DMS 273 treated with DMSO at 0.1 percent for 48 hours (cell line): ENCODE data around the gene PRSS33.

Source experiments
- DNase-seq: peaks from one replicate; lab custom pipeline; 2025; lab: John Stamatoyannopoulos, UW

PRSS33 gene

DNA sequence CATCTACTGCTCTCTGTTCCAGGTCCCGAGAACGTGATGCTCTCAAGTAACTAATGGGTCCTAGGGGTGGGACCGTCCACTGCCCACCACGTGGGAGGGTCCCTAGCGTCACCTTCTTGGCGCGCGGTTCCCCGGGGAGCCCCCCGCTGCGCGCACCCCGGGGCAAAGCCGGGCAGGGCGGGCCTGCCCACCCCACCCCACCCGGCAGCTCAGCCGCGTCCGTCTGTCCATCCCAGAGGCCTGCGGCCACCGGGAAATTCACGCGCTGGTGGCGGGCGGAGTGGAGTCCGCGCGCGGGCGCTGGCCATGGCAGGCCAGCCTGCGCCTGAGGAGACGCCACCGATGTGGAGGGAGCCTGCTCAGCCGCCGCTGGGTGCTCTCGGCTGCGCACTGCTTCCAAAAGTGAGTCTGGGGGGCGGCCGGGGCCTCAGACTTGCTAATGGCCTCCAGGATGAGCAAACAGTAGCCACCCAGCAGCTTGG, 11.4 kb upstream of the PRSS33 start:
- no peak for DNase-seq

DNA sequence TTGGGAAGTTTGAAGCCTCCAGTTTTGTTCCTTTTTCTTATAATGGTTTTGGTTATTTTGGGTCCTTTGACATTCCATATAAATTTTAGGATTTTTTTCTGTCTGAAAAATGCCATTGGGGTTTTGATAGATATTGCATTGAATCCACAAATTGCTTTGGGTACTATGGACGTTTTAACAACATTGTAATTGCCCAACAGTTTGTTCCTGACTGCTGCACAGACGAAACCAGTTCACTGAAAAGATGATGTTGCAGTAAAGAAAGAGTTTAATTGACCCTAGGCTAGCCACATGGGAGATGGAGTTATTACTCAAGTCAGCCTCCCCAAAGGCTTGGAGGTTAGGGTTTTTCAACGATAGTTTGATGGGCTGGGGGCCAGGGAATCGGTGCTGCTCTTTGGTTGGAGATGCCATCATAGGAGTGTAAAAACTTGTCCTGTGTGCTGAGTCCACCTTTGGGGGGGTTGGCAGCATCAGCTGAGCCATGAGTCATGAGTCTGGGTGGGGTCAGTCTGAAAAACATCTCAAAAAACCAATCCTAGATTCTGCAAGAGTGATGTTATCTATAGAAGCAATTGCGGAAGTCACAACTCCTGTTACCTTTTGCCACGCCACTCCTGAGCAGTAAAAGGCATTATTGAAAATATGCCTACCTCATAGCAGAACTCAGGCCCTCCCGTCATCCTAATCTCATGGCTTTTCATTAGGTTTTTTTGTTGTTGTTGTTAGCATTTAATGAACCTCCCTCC, 8.2 kb upstream of the PRSS33 start:
- no peak for DNase-seq

GRCh38 chr16:2792940-2793339, 5.6 kb upstream of the PRSS33 start:
- no peak for DNase-seq

- no peak for DNase-seq
Measured at GRCh38 chr16:2791174-2791573, 3.8 kb upstream of the PRSS33 start.

DNA sequence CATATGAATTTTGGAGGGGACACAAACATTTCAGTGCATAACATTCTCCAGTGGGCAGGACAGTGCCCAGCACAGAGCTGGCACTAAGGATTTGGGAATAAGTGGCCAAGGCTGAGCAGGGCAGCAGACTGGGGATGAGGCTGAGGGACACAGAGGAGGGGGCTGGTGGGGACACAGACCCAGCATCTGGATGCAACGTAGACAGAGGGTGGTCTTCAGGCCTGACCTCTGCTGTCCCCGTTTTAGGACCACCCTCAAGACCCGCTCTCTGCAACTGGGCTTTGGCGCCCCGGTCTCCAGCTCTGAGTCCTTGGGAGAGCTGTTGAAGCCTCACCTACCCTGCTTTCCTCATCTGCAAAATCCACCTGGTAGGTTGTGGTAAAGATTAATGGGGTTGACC, 3.3 kb upstream of the PRSS33 start:
- DNase-seq: no peak

GRCh38 chr16:2787961-2788360, 601 bp upstream of the PRSS33 start:
- DNase-seq: no peak

DNA sequence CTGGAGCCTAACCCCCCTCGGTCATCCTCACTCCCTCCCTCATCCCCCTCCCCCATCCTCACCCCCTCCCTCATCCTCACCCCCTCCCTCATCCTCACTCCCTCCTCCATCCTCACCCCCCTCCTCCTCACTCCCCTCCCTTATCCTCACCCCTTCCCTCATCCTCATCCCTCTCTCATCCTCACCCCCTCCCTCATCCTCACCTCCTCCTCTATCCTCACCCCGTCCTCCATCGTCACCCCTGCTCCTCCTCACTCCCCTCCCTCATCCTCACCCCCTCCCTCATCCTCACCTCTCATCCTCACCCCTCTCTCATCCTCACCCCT, 571 bp downstream of the PRSS33 start:
- no peak for DNase-seq

GRCh38 chr16:2786061-2786825, 1.1 kb downstream of the PRSS33 start:
- DNase-seq: no peak

DNA sequence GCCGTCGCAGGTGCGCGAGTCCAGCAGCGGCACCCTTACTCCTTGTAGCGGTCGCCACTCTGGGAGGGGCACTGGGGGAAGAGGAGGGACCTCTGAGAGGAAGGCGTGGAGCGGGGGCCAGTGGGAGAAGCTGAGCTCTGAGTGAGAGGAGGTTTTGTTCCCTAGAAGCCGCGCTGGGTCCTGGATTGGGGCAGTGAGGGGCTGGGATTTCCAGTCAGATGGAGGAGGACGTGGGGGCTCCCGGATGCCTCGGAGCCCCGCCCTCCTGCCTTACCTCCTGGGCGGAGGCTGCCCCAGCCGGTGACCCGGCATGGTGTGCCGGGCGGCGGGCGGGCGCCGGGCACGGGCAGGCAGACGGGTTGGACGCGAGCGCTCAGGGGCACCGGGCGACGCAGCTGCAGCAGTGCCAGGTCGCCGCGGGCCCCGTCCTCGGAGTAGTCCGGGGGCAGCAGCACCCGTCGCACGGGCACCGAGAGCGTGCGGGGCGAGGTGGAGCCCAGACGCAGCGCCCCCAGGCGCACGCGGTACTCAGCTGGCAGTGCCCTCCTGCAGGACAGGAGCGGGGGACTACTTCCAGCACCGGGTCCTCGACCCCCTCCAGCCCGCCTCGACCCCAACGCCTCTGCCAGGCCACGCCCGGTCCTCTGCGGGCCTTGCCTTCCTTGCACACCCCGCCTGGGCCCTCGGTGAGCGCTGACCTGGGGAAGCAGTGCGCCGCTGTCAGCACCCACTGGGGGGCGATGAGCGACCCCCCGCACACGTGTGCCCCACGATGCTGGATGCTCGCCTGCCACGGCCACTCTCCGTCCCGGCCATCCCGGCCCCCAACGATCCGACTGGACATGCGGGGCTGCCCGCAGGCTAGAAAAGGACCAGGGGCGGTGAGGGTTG, 2.0 kb downstream of the PRSS33 start:
- no peak for DNase-seq

- no peak for DNase-seq
Measured at GRCh38 chr16:2784358-2785100, 2.8 kb downstream of the PRSS33 start.

- no peak for DNase-seq
Measured at GRCh38 chr16:2783581-2784357, 3.6 kb downstream of the PRSS33 start.

DNA sequence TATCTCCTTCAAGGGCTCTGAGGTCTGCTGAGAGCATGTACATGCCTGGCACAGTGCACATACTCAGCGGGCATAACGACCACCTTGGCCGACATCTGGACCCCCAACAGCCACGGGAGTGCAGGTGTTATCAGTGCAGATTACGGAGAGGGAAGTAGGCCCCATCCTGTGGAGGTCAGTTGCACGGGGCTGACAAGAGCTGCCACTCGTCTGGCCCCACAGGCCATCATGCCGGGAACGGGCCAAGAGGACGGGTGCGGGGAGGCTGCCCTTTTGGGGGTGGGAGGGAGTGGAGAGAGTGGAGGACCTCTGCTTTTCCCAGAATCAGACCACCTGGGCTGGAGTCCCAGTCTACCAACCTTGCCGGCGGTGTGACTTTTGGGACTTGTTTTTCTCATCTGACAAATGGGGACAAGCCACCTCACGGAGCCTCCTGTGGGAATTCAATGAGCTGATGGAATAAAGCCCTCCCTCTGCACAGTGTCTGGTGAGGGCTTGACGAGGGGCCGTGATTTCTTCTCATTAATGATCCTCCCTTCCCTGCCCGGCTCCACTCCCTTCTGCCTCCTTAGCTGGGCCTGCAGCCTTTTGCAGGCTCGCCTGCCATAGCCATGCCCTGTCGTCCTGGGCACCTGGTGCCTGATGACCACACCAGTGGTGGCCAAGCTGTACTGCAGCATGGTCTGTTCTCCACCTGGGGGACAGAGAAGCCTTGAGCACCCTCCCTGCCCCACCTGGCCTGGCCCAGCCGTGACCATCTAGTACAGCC, 4.6 kb downstream of the PRSS33 start:
- DNase-seq: no peak

DNA sequence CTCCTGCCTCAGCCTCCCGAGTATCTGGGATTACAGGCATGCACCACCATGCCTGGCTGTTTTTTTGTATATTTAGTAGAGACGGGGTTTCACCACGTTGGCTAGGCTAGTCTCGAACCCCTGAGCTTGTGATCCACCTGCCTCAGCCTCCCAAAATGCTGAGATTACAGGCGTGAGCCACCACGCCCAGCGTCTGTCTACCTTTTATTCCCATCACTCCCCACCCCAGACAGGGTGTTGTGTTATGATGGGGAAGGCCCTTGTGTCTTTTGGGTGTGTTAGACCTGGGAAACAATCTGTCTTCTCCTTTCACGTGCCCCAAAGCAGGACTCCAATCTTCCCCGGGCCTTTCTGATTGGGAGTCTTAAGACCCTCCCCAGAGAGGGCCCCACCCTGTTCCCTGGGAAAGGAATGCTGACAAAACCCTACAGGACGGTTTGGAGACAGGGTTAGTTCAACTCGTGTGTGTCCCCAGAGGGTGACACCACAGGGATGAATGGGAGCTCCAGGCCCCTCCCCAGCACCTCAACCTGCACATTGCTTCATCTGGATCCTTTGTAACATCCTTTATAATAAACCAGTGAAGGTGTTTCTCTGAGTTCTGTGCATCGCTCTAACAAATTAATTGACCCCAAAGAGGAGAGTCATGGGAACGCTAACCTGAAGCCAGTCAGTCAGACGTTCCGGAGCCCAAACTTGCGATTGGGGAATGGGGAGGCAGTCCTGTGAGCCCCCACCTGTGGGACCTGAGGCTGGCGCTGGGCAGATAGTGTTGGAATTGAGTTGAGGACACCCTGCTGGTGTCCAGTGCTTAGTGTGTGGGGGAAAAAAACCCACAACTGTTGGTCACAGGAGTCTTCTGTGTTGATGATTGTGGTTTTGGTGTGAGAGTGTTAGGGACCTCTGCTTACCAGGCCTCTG, 7.1 kb downstream of the PRSS33 start:
- no peak for DNase-seq

GRCh38 chr16:2779151-2779920, 8.0 kb downstream of the PRSS33 start:
- no peak for DNase-seq

DNA sequence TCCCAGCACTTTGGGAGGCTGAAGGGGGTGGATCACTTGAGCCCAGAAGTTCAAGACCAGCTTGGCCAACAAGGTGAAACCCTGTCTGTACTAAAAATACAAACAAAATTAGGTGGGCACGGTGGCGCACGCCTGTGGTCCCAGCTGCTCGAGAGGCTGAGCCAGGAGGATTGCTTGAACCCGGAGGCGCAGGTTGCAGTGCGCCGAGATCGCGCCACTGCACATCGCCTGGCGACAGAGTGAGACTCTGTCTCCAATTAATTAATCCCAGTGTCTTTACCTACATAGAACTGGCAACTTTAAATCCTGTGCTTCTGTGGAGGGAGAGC, 8.8 kb downstream of the PRSS33 start:
- DNase-seq: no peak

DNA sequence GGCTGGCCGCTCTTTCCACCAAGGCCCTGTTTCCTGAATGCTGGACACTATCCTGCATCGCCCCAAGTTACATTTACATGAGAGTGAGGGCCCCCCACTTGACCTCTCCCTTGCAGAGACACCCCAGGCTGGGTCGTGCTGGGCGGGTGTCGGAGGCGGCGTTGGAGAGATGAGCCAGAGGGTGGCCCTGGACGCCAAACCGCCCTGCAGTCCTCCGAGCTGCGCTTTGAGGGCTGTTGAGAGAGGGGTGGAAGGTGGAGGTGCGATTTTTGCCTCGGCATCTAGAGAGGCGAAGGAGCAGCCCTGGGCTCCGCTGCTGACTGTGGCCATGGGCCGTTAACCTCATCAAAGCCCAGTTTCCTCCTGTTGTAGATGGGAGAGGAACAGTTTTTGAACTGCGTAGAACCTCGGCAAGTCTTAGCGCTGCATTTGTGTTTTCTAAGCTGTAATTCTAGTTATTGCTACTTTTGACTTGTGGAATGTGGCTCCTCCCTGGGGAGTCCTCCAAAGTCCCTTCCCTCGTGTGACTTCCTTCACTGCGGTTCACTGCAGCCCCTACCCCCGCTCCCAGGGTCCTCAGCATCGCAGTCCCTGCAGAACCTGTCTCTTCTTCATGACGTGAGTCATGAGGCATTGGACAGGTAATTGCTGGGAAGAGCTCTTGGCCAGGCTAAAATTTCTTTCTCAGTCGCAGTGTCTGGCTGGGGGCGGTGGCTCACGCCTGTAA, 9.3 kb downstream of the PRSS33 start:
- DNase-seq: no peak

DNA sequence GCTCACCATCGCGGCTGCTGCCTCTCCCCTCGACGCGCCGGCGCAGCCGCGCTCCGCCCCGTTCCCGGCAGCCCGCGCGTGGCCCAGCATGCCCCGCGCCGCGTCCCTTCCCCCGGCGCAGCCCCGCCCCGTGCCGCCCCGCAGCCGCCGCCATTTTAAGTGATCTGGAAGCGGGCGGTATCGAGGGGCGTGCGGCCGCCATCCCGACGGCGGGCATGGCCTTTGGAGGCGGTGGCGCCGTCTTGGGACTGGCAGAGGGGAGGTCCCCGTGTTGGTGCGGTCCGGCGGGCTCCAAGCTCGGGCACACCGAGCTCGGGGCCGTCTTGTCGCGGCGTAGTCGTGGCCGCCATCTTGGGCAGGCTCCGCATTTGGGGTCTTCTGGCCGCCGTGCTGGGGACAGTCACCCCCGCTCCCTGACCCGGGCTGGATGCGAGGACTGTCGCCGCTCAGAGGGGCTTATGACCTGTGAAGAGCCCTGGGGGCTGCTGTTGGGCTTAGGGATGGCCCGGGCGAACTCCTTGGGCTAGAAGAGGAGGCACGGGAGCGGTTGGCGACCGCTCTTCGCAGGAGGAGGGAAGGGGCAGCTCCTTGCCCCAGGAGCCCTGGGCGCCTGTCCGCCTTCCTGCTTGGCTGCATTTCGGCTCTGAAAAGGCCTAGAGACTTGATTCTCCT, 10.0 kb downstream of the PRSS33 start, which contains the start of gene ELOB:
TSS of gene ELOB (minus strand) at position 50 of the 672 bp plus-strand sequence. CDS start at position 9, 41 bp downstream.
- DNase-seq: peak; percentile 65
